HL-60/S4 treated with phorbol 12-myristate 13-acetate at 8.2 ng/mL for 4 days and 3 days (cell line): ENCODE measurements around the gene TMEM125.

Source experiments
- in situ Hi-C: fragments of 300-500 bp; cut with MboI; formaldehyde crosslinking; loops from 2 replicates; pipeline ENCODE4 v1.15.0; 2022; ENCODE audit warnings: low sequenced_read_pairs

TMEM125 gene

GRCh38 chr1:43272576-43273571 lies 3.1 kb downstream of the TMEM125 start:
- in situ Hi-C loops, result no loop called here

DNA sequence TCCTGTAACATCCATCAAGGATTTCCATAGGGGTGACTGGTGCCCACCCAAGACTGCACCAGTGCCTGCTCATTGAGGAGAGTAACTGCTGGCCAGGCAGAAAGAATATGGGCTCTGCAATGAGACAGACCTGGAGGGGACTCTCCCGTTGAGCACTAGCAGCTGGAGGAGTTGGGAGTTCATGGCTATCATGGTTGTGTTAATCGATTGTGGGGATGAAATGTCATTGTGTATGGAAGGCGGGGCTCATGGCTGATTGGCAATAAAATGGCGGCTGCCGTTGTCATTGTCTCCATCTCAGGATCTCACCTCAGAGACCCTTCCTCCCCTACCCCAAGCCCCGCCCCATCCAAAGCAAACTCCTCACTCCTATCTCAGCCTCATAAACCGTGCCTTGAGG lies 3.9 kb downstream of the TMEM125 start:
- in situ Hi-C loops, result no loop called here

DNA sequence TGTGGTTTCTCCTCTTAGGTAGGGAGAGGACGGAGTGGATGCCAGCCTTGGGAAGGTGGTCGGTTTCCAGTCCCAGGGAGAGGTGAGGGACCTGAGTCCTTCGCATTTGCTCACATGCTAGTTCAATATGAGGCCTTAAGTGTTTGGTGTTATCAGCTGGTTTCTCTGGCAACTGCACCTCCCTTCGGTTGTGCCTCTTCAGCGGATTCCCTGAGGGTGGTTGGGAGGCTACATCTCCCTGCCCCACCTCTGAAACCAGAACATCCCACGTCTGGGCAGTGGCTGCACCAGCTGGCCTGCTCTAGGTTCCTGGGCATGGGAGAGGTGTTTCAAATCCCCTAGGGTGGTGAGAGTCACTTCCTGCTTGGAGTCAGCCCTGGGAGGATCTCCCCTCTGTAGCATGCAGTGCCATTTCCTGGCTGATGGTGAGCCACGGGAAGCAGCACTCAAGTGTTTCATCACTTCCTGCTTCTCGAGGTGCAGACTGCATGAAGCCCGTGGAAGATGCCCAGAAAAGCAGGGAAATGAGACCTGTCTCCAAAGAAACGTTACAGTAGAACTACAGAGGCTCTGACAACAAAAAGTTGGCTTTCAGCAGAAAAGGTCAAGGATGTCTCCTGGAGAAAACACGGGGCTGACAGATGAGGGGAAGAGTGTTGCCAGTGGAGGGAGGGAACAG lies 4.5 kb downstream of the TMEM125 start:
- in situ Hi-C loops, result no loop called here

DNA sequence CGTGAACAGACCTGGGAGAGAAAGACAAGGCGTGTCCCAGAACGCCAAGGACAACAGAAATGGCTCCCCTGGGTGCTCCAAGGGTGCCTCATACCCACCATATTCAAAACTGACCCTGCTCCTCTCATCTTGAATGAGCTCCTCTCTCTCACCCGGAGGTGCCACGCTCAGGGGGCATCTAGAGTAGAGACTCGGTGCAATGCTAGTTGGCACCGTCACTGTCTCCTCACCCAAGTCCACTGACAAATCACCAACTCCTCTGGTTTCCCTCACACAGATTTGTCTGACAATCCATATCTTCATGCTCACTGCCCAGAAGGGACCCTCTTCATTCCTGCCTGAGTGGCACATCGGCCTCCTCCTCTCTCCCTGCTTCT lies 5.0 kb downstream of the TMEM125 start:
- in situ Hi-C loops, result no loop called here

DNA sequence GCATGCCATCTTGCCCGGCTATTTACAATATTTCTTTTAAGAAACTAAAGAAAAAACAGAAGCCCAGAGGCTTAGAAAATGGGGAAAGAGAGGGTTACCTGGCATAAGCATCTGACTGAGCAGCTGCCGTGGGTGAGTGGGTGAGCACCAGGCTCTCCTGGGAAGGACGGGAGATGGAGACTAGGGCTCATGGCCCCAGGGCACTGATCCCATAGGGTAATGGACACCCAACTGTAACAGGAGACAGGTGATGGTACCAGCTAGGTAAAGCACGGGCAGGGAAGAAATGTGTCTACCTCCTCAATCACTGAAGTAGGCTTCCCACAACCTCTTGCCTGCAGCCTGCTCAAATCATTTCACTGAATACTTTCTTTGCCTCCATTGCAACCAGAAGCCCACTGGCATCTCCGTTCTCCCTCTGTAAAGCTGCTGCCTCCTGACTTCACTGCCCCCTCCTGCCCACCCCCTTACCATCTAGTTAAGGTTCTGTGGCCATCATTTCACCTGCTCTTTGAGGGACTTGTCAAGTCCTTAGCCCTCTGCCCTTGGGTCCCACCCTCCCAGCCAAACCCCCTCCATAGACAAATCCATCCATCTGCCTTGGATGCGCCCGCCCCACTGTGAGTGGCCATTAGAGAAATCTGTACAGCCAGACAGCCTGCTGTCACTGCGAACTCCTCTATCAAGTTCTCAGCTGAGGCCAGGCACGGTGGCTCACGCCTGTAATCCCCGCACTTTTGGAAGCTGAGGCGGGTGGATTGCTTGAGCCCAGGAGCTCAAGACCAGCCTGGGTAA lies 6.2 kb downstream of the TMEM125 start:
- in situ Hi-C loops, result no loop called here

DNA sequence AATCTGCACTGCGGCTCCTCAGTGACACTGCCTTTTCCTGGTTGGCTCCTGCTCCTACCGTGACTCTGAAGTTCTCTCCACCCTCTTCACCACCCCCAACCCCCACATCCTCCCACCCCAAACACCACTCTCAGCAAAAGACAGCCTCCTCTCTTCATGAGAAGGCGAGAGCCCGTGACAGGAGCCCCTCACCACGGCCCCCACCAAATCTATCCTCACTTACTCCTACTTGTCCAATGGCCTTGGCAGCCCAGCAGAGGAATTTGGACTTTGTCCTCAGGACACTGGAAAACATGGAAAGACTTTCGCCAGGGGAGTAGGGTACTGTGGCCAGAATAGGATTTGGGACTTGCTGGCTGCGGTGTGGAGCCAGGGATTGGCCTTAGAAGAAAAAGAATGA lies 6.9 kb downstream of the TMEM125 start:
- in situ Hi-C loops, result no loop called here

DNA sequence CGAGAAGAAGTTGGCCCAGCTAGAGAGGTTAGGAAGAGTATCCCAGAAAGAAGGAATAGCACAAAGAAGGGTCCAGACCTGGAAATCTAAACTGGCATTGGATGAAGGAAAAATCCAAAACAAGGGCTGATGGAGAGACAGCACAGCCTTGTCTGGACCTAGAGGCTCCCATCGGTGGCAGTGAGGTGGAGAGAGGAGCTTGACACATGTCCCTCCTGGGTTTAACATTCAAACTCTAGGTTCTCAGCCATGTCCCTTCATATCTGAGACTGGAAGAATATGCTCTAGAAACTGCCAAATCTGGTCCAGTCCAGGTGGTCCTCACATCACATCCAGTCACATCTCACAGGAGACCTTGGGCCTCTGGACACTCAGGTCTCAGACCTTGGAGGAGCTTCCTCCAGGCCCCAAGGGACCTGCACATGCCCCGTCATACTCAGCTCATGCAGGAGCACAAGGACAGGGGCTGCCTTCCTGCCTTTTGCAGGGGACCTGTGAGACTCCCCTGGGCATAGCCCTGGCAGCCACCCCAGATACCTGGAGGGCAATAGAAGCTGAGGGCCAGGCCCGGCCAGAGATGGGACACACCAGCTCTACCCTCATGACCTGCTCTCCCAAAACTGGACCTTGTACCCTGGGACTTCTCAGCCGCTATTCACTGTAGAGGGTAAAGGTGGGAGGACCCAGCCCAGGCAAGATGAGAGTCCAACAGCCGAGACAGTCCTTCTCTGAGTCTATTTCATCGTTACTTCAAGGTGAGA lies 7.5 kb downstream of the TMEM125 start:
- in situ Hi-C loops, result no loop called here

GRCh38 chr1:43279161-43279560 lies 9.4 kb downstream of the TMEM125 start:
- in situ Hi-C loops, result no loop called here

DNA sequence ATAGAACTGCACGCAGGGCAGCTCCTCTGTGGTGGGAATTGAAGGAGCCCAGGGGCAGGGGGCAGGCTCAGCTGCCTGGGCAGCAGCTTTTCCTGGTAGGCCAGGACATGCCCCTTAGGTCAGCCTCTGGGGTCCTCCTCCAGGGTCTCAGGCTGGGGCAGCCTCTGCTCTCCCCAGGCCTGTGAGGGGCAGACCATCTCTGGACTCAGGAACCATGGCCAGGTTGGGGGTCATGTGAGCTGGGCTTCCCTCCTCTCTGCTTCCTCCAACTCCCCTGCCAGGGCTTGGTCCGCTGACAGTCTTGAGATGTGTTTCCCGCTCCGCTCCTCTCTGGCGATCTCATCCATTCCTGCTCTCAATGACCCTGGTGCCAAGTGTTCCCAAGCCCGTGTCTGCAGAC lies 9.9 kb downstream of the TMEM125 start:
- in situ Hi-C loops, result no loop called here

DNA sequence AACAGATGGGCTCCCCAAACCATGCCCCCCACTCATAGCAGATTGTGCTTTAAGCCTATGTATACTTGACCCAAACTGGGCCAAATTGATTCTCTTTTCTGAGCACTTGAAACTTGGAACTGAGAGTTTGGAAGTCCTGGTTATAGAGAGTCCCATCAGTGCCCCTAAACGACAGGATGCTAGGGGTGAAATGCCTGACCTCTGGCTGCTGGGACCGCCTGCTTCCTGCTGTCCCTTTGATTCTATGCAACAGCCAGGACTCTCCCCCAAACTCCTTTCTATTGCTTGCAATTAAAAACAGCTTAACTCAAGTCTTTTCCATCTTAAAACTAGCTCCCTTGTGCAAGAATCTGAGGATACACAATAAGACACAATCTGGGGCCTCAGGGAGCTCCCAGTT lies 10.9 kb downstream of the TMEM125 start:
- in situ Hi-C loops, result no loop called here

DNA sequence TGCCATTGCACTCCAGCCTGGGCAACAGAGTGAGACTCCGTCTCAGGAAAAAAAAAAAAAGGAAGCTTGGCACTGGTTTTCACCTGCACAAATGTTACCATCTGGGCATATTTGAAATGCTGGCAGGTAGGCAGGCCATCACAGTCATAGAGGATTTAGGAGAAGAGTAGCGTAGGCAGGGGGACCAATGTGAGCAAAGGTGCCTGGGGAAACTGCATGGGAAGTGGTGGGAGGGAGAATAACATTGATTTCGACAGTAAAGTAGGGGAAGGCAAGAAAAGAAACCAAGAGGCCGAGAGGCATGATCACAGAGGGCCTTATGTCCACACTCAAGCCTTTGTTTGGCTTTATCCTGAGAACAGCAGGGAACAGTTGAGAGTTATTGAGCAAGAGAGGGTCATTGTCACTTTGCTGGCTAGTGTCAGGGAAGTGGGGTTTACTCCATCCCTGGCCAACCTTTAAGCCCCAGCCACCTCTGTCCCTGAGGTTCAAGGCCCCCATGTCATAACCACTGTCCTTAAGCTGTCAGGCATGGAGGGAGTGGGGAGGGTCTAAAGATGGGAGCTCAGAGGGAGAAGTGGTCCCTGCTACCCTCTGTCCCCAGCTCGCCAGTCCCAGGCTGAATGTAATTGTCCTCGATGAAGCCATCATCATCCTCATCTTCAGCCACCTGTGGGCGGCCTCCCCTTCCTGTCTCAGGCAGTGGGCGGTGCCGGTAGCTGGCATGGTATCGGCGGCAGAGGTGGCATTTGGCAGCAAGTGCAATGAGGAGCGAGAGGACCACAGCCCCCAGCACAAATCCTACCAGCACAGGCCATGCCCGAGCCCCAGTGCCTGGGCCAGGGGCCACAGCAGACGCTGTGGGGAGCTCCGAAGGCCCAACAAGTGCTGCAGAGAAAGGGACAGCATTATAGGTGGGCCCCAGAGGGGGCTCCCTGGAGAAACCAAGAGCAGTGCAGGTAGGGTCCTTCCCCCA lies 12.7 kb downstream of the TMEM125 start:
- in situ Hi-C loops, result no loop called here

- in situ Hi-C loops, result no loop called here
Measured at GRCh38 chr1:43284065-43284464, 14.3 kb downstream of the TMEM125 start.

DNA sequence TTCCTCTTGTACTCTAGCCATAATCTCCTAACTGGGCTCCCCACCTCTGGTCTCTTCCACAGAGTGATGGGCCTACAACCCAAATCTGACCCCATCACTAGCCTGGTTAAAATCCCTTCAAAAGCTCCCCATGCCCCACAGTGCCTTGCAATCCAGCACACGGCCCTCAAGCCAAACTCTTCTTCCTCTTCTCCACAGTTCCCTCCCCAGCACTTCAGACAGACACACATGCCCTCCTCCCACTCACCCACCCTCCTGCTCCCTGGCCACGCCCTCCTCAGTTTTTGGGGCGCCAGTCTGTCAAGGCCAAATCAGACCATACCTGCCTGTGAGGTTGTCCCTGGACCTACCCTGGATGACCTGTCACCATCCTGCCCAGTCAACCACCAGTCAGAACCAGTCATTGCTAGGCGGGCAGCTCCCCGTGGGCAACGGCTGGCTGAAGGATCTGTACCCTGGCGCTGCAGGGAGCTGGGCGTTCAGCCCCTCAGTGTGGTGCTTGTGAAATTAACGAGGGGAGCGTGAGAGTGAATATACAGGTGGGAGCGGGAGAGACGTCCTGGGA lies 14.8 kb downstream of the TMEM125 start:
- in situ Hi-C loops, result no loop called here

DNA sequence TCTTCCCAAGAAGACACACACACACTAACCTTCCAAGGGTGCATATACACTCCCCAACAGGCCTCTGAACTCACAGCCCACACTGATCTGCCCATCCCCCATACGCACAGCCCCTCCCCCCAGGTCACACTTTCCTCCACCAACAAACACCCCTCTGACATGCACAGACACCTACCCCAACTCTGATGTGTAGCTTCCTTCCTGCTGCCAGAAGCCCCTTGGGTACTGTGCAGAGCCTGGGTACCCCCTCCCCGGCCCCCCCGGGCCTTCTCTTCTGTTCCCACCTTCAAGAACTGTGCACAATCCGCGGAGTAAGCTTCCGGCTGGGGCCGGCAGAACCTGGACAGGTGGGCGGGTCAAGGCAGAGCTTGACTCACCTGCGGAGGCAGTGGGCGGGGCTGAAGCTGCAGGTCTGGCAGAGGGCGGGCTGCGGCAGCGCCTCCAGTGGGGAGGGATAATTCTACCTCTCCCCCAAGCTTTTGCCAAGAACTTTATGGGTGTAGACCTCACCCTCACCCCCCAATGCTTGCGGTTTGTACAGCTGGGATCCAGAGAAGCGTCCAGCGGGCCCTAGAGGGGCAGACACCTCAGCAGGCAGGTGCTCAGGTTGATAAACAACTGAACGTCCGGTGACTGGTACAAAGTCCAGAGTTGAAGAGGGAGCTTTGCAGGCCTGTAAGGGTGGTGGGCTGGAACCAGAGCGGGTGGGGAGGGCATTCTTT lies 15.6 kb downstream of the TMEM125 start, which contains the start of gene C1orf210:
Gene C1orf210 (minus strand): TSS at position 313 of the 722 bp plus-strand sequence. CDS start 2,311 bp downstream, outside the sequence.
- in situ Hi-C loops, result no loop called here

DNA sequence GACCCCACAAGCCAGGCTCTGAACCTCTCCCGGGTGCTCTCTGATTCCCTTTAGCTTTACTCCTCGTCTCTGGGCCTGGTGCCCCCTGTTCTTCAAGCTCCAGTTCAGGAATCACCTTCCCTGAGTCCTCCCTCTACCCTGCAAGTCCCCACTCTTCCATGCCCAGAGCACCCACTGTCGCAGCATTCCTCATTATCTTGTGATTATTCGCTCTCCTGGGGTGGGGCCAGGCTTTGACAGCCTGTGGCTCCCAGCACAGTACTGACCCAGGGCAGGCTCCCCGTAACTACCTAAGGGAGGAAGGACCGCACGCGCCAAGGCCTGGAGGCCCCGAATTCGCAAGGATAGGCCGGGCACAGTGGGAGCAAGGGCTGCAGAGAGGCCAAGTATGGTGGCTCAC lies 16.3 kb downstream of the TMEM125 start:
- in situ Hi-C loops, result no loop called here

GRCh38 chr1:43286533-43286932 lies 16.8 kb downstream of the TMEM125 start:
- in situ Hi-C loops, result no loop called here

- in situ Hi-C loops, result no loop called here
Measured at GRCh38 chr1:43288058-43288784, 18.4 kb downstream of the TMEM125 start.
